GM21367 (cell line): ENCODE data around the gene WFDC12.

Experiments used
- ATAC-seq: cut with Tn5 transposase; IDR thresholded peaks from one replicate; pipeline ENCODE4 v1.9.1; 2021; ENCODE audit not compliant: unreplicated experiment

The WFDC12 gene

GRCh38 chr20:45092898-45093297, 31.4 kb downstream of the WFDC12 start:
- ATAC-seq, result no peak

GRCh38 chr20:45091366-45091765, 32.9 kb downstream of the WFDC12 start:
- no peak for ATAC-seq

GRCh38 chr20:45090481-45090880, 33.8 kb downstream of the WFDC12 start:
- no peak for ATAC-seq

GRCh38 chr20:45088247-45088646, 36.0 kb downstream of the WFDC12 start:
- ATAC-seq, result no peak

- ATAC-seq, result no peak
These were observed 36.5 kb downstream of the WFDC12 start for GRCh38 chr20:45087814-45088213.

- ATAC-seq, result no peak
These were observed 37.0 kb downstream of the WFDC12 start for GRCh38 chr20:45087097-45087790.

GRCh38 chr20:45085867-45086266, 38.4 kb downstream of the WFDC12 start:
- ATAC-seq, result no peak

- no peak for ATAC-seq
These were observed 39.0 kb downstream of the WFDC12 start for GRCh38 chr20:45085289-45085688.

- ATAC-seq, result no peak
These were observed 41.1 kb downstream of the WFDC12 start for GRCh38 chr20:45083127-45083526.

- no peak for ATAC-seq
These were observed 41.8 kb downstream of the WFDC12 start for GRCh38 chr20:45082468-45082867.

GRCh38 chr20:45080867-45081624, 43.2 kb downstream of the WFDC12 start:
- ATAC-seq, result no peak

GRCh38 chr20:45077559-45077958, 46.7 kb downstream of the WFDC12 start:
- no peak for ATAC-seq
